Measurements from ENCODE around the gene RIC1.

DNA sequence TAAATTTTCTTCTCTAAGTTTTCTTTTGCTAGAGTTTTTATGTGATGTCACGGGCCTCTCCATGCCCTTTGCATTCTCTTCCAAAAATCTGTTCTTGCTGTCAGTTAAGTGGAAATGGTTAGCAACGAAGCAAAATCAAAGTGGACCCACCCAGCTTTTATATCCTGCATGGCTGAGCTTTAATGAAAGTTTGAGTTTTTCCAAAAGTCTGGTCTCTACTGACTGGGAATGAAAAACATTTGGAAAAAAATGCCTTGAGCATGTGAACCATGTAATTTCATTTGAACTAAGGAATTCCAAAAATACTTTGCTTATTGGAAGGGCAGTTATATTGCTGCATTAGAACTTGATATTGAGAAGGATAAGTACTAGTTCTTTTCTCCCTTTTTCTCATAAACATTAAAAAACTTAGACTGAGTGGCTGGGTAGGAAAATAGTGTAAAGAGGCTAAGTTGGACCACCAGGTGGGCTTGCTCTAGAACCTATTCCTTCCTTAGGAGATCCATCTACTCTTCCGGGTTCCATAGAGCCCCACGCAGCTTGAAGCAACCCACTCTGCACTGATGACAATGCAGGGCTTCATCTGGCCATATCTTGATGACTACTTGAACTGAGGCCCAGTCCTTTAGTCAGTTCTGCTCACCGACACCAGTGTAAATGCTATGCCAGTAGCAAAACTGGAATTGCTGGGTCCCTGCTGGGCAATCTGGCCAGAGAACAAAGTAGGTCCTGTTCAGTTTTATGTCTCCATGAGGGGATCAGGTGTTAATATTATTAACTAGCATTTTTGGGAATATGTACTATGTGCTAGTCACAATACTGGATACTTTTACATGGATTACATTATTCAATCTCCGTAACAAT, 17.4 kb upstream of the RIC1 start:
- TF ChIP-seq, protein P1, sequence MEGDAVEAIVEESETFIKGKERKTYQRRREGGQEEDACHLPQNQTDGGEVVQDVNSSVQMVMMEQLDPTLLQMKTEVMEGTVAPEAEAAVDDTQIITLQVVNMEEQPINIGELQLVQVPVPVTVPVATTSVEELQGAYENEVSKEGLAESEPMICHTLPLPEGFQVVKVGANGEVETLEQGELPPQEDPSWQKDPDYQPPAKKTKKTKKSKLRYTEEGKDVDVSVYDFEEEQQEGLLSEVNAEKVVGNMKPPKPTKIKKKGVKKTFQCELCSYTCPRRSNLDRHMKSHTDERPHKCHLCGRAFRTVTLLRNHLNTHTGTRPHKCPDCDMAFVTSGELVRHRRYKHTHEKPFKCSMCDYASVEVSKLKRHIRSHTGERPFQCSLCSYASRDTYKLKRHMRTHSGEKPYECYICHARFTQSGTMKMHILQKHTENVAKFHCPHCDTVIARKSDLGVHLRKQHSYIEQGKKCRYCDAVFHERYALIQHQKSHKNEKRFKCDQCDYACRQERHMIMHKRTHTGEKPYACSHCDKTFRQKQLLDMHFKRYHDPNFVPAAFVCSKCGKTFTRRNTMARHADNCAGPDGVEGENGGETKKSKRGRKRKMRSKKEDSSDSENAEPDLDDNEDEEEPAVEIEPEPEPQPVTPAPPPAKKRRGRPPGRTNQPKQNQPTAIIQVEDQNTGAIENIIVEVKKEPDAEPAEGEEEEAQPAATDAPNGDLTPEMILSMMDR (conservative IDR thresholded peaks at IDR 0.05 in 1 of 2, IDR thresholded peaks at IDR 0.05 in 1 of 2; ENCODE audit: low read depth in 1 of 2, low read length in 2 of 2), result no peak
- TF ChIP-seq EZH2 (IDR thresholded peaks at IDR 0.05; ENCODE audit: low read length, missing control alignments), result no peak
